SK-N-SH (cell line): ENCODE measurements around the gene HECTD4. TPM values are rescaled to one million over a fixed set of nuclear protein-coding genes. Genes with fewer than 3 reads are reported as not detected.

Experiments
- CTCF ChIA-PET: fragments of 300-600, 350-600 bp; formaldehyde crosslinking; extraction: SDS; loops from one replicate; lab custom pipeline; 2021; lab: Yijun Ruan, JAX
- POLR2A ChIA-PET: fragments of 350-600 bp; sonication (Branson Sonifier 250); formaldehyde crosslinking; extraction: SDS; loops from one replicate; lab custom pipeline; 2020; ENCODE audit warnings: antibody characterized with exemption, inconsistent platforms; lab: Yijun Ruan, JAX
- DNase-seq: peaks from one replicate; pipeline ENCODE4 v3.0.0; 2012
- H2AFZ ChIP-seq: fragments of 200-600 bp; sonication (generic); 2 replicates; pipeline ENCODE4 v1.8.1; 2016; ENCODE audit warnings: antibody characterized with exemption, mild to moderate bottlenecking, low read depth
- H3F3A ChIP-seq: fragments of 200-600 bp; sonication (generic); replicated peaks from 2 replicates; pipeline ENCODE3; 2016; ENCODE audit warnings: antibody characterized with exemption, mild to moderate bottlenecking; ENCODE audit not compliant: insufficient read depth
- H3K27ac ChIP-seq, 2 experiments: fragments of 200-500 bp in 1 of 2; fragments of 200-600 bp in 1 of 2; sonication (Bioruptor generic) in 1 of 2; sonication (generic), shearing (Covaris generic) in 1 of 2; 2 replicates each; pipeline versions ENCODE4 v1.5.1 to v1.6.1; 2014 to 2016; ENCODE audit warnings: low read depth in 2 of 2, inconsistent platforms in 1 of 2, low read length in 1 of 2, mild to moderate bottlenecking in 1 of 2, mixed read lengths in 1 of 2
- H3K27me3 ChIP-seq: fragments of 200-600 bp; sonication (generic), shearing (Covaris generic); 2 replicates; pipeline ENCODE4 v1.6.1; 2016; ENCODE audit warnings: mixed run types; ENCODE audit not compliant: insufficient read depth
- H3K36me3 ChIP-seq, 2 experiments: fragments of 200-500 bp in 1 of 2; fragments of 200-600 bp in 1 of 2; sonication (Bioruptor generic) in 1 of 2; sonication (generic) in 1 of 2; replicated peaks in 1 of 2; 2 replicates each; pipeline versions ENCODE3 to v1.5.1; 2014 to 2016; ENCODE audit warnings: low read length in 1 of 2, mild to moderate bottlenecking in 1 of 2; ENCODE audit not compliant: insufficient read depth in 2 of 2, control insufficient read depth in 1 of 2
- H3K4me1 ChIP-seq, 2 experiments: fragments of 200-500 bp in 1 of 2; fragments of 200-600 bp in 1 of 2; sonication (Bioruptor generic) in 1 of 2; sonication (generic), shearing (Covaris generic) in 1 of 2; 2 replicates each; pipeline versions ENCODE4 v1.5.1 to v1.6.1; 2014 to 2016; ENCODE audit warnings: low read depth in 1 of 2, low read length in 1 of 2, mixed run types in 1 of 2; ENCODE audit not compliant: insufficient read depth in 2 of 2, control insufficient read depth in 1 of 2
- H3K4me2 ChIP-seq: fragments of 200-600 bp; sonication (generic), shearing (Covaris generic); 2 replicates; pipeline ENCODE4 v1.6.1; 2017; ENCODE audit warnings: mixed run types
- H3K4me3 ChIP-seq, 2 experiments: fragments of 200-500 bp in 1 of 2; fragments of 200-600 bp in 1 of 2; sonication (Bioruptor generic) in 1 of 2; sonication (generic), shearing (Covaris generic) in 1 of 2; 2 replicates each; pipeline versions ENCODE4 v1.5.1 to v1.8.1; 2014 to 2016; ENCODE audit warnings: low read depth in 2 of 2, inconsistent platforms in 1 of 2, low read length in 1 of 2, mild to moderate bottlenecking in 1 of 2, mixed read lengths in 1 of 2, moderate library complexity in 1 of 2
- H3K79me2 ChIP-seq: fragments of 200-600 bp; sonication (generic); 2 replicates; pipeline ENCODE4 v1.8.1; 2017; ENCODE audit warnings: mild to moderate bottlenecking; ENCODE audit not compliant: insufficient read depth
- H3K9ac ChIP-seq: fragments of 200-600 bp; sonication (generic); 2 replicates; pipeline ENCODE4 v1.6.1; 2017; ENCODE audit warnings: mixed run types
- H3K9me2 ChIP-seq: fragments of 200-600 bp; sonication (generic); 2 replicates; pipeline ENCODE4 v1.6.1; 2017; ENCODE audit warnings: mixed run types
- H3K9me3 ChIP-seq: fragments of 200-600 bp; sonication (generic); 2 replicates; pipeline ENCODE4 v1.6.1; 2017; ENCODE audit warnings: mixed run types, mild to moderate bottlenecking, moderate library complexity
- H4K20me1 ChIP-seq: fragments of 200-600 bp; sonication (generic); 2 replicates; pipeline ENCODE4 v1.6.1; 2017; ENCODE audit warnings: mild to moderate bottlenecking, mixed run types; ENCODE audit not compliant: insufficient read depth
- ELF1 ChIP-seq: IDR thresholded peaks from 2 replicates; pipeline ENCODE4 v1.4.0; 2012
- EP300 ChIP-seq, 2 experiments: IDR thresholded peaks; 2 replicates each; pipeline versions ENCODE4 v1.4.0 to v1.6.1; 2012; ENCODE audit warnings: borderline replicate concordance in 1 of 2, low read depth in 1 of 2, low read length in 1 of 2
- FOSL2 ChIP-seq: IDR thresholded peaks from 2 replicates; pipeline ENCODE4 v1.4.0; 2012; ENCODE audit warnings: low read depth, mild to moderate bottlenecking, moderate library complexity, borderline replicate concordance
- JUND ChIP-seq: IDR thresholded peaks from 2 replicates; pipeline ENCODE4 v1.4.0; 2012
- MEF2A ChIP-seq: IDR thresholded peaks from 2 replicates; pipeline ENCODE4 v1.4.0; 2012; ENCODE audit warnings: low read depth, borderline replicate concordance
- MXI1 ChIP-seq: IDR thresholded peaks from 2 replicates; pipeline ENCODE4 v1.6.1; 2012; ENCODE audit warnings: mild to moderate bottlenecking, low read depth, low read length, improper control_type of control experiment
- NFIC ChIP-seq: IDR thresholded peaks from 2 replicates; pipeline ENCODE4 v1.4.0; 2012; ENCODE audit warnings: borderline replicate concordance
- NRF1 ChIP-seq: IDR thresholded peaks from 2 replicates; pipeline ENCODE4 v1.6.1; 2012; ENCODE audit warnings: low read depth, mild to moderate bottlenecking, low read length
- RCOR1 ChIP-seq: fragments of 150-350 bp; IDR thresholded peaks from 2 replicates; pipeline ENCODE4 v1.6.1; 2017; ENCODE audit warnings: antibody characterized with exemption, low read length
- REST ChIP-seq: IDR thresholded peaks from 2 replicates; pipeline ENCODE4 v1.6.1; 2012; ENCODE audit warnings: mild to moderate bottlenecking, low read depth, low read length, moderate library complexity
- RFX5 ChIP-seq: IDR thresholded peaks from 2 replicates; pipeline ENCODE4 v1.6.1; 2012; ENCODE audit warnings: mild to moderate bottlenecking, improper control_type of control experiment, low read length
- SIN3A ChIP-seq: IDR thresholded peaks from 2 replicates; pipeline ENCODE4 v1.6.1; 2012; ENCODE audit warnings: low read depth, mild to moderate bottlenecking, low read length, moderate library complexity, borderline replicate concordance
- SMC3 ChIP-seq: IDR thresholded peaks from 2 replicates; pipeline ENCODE4 v1.6.1; 2012; ENCODE audit warnings: low read depth, low read length, improper control_type of control experiment
- TEAD4 ChIP-seq: IDR thresholded peaks from 2 replicates; pipeline ENCODE4 v1.4.0; 2012; ENCODE audit warnings: mild to moderate bottlenecking, borderline replicate concordance; ENCODE audit not compliant: insufficient read depth
- YY1 ChIP-seq: IDR thresholded peaks from 2 replicates; pipeline ENCODE4 v1.4.0; 2012; ENCODE audit warnings: low read depth, mild to moderate bottlenecking
- WGBS: methylation state at CpG from one replicate; pipeline ENCODE4 v1.1.6; 2017; ENCODE audit warnings: low lambda C conversion rate; 5-methylcytosine and 5-hydroxymethylcytosine counted together
- polyA plus RNA-seq, 3 experiments: library from polyadenylated mRNA; depleted of rRNA; stranded (reverse); fragments of >200 nt; gene quantifications; 2 replicates each; pipeline ENCODE4 v1.2.3, GENCODE V29; 2012
- TF ChIP-seq, protein P1 (sequence below): IDR thresholded peaks from 2 replicates; pipeline ENCODE4 v1.4.0; 2012; ENCODE audit warnings: low read depth, borderline replicate concordance
- TF ChIP-seq, protein P2 (sequence below): IDR thresholded peaks from 2 replicates; pipeline ENCODE4 v1.4.0; 2012; ENCODE audit warnings: low read depth, borderline replicate concordance
- TF ChIP-seq, protein P3 (sequence below): IDR thresholded peaks from 2 replicates; pipeline ENCODE4; 2012

Gene HECTD4
- polyA plus RNA-seq, 1 of the 3 experiments (the other 2 are of a cell fraction), result 14.6 TPM

- H4K20me1 ChIP-seq, result no peaks in the 10 kb centered on the region
- POLR2A ChIA-PET, result no interaction called here
- peak; percentile 27 for DNase-seq
- H3K4me2 ChIP-seq, result no peak overlapping the region
- no peaks in the 10 kb centered on the region for H3K9me2 ChIP-seq
- no peak overlapping the region for H2AFZ ChIP-seq
- no peaks in the 10 kb centered on the region for H3K27me3 ChIP-seq
- no peak overlapping the region for H3K27ac ChIP-seq
- TF ChIP-seq SIN3A, result no peak
- TF ChIP-seq, protein P1, sequence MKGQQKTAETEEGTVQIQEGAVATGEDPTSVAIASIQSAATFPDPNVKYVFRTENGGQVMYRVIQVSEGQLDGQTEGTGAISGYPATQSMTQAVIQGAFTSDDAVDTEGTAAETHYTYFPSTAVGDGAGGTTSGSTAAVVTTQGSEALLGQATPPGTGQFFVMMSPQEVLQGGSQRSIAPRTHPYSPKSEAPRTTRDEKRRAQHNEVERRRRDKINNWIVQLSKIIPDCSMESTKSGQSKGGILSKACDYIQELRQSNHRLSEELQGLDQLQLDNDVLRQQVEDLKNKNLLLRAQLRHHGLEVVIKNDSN, result no peak
- TF ChIP-seq ELF1, result no peak
- no peak for TF ChIP-seq JUND
- TF ChIP-seq NRF1, result no peak
- no peak for TF ChIP-seq YY1
- no peak for TF ChIP-seq NFIC
- no peak for TF ChIP-seq FOSL2
- TF ChIP-seq RFX5, result no peak
- TF ChIP-seq, protein P2, sequence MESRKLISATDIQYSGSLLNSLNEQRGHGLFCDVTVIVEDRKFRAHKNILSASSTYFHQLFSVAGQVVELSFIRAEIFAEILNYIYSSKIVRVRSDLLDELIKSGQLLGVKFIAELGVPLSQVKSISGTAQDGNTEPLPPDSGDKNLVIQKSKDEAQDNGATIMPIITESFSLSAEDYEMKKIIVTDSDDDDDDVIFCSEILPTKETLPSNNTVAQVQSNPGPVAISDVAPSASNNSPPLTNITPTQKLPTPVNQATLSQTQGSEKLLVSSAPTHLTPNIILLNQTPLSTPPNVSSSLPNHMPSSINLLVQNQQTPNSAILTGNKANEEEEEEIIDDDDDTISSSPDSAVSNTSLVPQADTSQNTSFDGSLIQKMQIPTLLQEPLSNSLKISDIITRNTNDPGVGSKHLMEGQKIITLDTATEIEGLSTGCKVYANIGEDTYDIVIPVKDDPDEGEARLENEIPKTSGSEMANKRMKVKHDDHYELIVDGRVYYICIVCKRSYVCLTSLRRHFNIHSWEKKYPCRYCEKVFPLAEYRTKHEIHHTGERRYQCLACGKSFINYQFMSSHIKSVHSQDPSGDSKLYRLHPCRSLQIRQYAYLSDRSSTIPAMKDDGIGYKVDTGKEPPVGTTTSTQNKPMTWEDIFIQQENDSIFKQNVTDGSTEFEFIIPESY, result no peak
- no peak for TF ChIP-seq MEF2A
- TF ChIP-seq, all 33 proteins: peak for 0
- Histone ChIP-seq H3K9ac (no peak overlapping the region), H3K36me3 (peaks cover 49 to 56% of the 10 kb centered on the region in 2 experiments), H3K4me3 (no peak overlapping the region), H3K79me2 (no peaks in the 10 kb centered on the region), H3K4me1 (no peaks in the 10 kb centered on the region), H3F3A (no peaks in the 10 kb centered on the region), H3K9me3 (no peaks in the 10 kb centered on the region)
- WGBS, result over 99% methylated on average over 3 of the region's 3 CpGs
- CTCF ChIA-PET, result interaction anchor here (0.7 to 2.8 kb wide), 2 partner anchors 125 to 452 kb away, joined by 3 to 9 read pairs; no protein-coding TSS in a partner anchor
Observed at GRCh38 chr12:112261559-112261958, 120.7 kb downstream of the HECTD4 start.

DNA sequence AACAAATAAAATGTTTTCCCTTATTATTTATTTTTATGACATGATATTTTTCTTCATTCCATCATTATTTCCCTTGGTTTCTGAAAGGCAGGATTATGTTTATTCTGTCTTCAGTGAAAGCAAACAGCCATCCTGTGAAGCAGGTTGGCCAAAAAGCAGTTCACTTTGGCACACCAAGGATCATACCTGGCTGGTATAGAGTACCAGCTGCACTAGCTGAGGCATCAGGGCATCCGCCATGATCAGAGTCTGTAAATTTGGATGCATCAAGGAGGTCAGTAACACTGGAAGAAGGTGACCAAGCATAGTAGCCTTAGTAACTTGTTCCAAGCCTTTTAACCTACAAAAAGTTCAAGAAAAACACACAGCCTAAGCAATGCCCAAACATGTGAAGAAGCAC lies 123.3 kb downstream of the HECTD4 start:
- peaks cover 38 to 62% of the 10 kb centered on the region in 2 experiments for H3K36me3 ChIP-seq
- CTCF ChIA-PET, result interaction anchor here (0.6 kb wide), 1 partner anchor 17 kb away, joined by 3 read pairs; no protein-coding TSS in a partner anchor
- POLR2A ChIA-PET, result no interaction called here
- H3K9me3 ChIP-seq, result no peaks in the 10 kb centered on the region
- no peak for TF ChIP-seq ELF1
- TF ChIP-seq RFX5, result no peak
- no peak for TF ChIP-seq MXI1
- TF ChIP-seq RCOR1, result no peak
- TF ChIP-seq, protein P3, sequence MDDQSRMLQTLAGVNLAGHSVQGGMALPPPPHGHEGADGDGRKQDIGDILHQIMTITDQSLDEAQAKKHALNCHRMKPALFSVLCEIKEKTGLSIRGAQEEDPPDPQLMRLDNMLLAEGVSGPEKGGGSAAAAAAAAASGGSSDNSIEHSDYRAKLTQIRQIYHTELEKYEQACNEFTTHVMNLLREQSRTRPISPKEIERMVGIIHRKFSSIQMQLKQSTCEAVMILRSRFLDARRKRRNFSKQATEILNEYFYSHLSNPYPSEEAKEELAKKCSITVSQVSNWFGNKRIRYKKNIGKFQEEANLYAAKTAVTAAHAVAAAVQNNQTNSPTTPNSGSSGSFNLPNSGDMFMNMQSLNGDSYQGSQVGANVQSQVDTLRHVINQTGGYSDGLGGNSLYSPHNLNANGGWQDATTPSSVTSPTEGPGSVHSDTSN, result no peak
- TF ChIP-seq TEAD4, result no peak
- no peak for TF ChIP-seq YY1
- TF ChIP-seq, protein P1, result no peak
- no peak for TF ChIP-seq MEF2A
- TF ChIP-seq EP300 (IDR thresholded peaks at IDR 0.05; ENCODE audit: borderline replicate concordance in 1 of 2, low read depth in 1 of 2, low read length in 1 of 2), result no peak
- no peak for TF ChIP-seq REST
- no peak for TF ChIP-seq SIN3A
- no peak for TF ChIP-seq SMC3
- H3F3A ChIP-seq, result no peaks in the 10 kb centered on the region
- no peaks in the 10 kb centered on the region for H4K20me1 ChIP-seq
- no peaks in the 10 kb centered on the region for H3K79me2 ChIP-seq
- no peak overlapping the region for H3K9ac ChIP-seq
- no peak overlapping the region for H2AFZ ChIP-seq
- no peak overlapping the region for H3K4me3 ChIP-seq
- H3K9me2 ChIP-seq, result no peaks in the 10 kb centered on the region
- no peaks in the 10 kb centered on the region for H3K4me1 ChIP-seq
- no peaks in the 10 kb centered on the region for H3K27me3 ChIP-seq
- WGBS, result 93% methylated on average over 1 of the region's 1 CpG
- no peak overlapping the region for H3K4me2 ChIP-seq
- no peak overlapping the region for H3K27ac ChIP-seq
- no peak for DNase-seq
